Measurements from ENCODE around the gene CALML3.

GRCh38 chr10:5514226-5514850 lies 10.4 kb upstream of the CALML3 start:
- TF ChIP-seq, protein P1, sequence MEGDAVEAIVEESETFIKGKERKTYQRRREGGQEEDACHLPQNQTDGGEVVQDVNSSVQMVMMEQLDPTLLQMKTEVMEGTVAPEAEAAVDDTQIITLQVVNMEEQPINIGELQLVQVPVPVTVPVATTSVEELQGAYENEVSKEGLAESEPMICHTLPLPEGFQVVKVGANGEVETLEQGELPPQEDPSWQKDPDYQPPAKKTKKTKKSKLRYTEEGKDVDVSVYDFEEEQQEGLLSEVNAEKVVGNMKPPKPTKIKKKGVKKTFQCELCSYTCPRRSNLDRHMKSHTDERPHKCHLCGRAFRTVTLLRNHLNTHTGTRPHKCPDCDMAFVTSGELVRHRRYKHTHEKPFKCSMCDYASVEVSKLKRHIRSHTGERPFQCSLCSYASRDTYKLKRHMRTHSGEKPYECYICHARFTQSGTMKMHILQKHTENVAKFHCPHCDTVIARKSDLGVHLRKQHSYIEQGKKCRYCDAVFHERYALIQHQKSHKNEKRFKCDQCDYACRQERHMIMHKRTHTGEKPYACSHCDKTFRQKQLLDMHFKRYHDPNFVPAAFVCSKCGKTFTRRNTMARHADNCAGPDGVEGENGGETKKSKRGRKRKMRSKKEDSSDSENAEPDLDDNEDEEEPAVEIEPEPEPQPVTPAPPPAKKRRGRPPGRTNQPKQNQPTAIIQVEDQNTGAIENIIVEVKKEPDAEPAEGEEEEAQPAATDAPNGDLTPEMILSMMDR (conservative IDR thresholded peaks at IDR 0.05; ENCODE audit: low read length) = no peak
- TF ChIP-seq EZH2phosphoT487 (IDR thresholded peaks at IDR 0.05; ENCODE audit: borderline replicate concordance, low read depth, low read length) = no peak
